ENCODE results near the gene BAG1.

Gene BAG1

GRCh38 chr9:33209394-33209793, 55.1 kb downstream of the BAG1 start:
- DNase-seq, result no peak

- DNase-seq, result peak; percentile 23 to 32
Observed at GRCh38 chr9:33202552-33203201, 61.8 kb downstream of the BAG1 start.
